Stimulated activated CD4-positive, alpha-beta T cell treated with anti-CD3 and anti-CD28 coated beads, Interleukin-4, amount 100 ng/mL, for 1 hour (primary cell): ENCODE measurements around the gene PSMC6.

Source experiments
- DNase-seq: peaks from one replicate; pipeline ENCODE4 v3.0.0-alpha.2; 2020

The PSMC6 gene

DNA sequence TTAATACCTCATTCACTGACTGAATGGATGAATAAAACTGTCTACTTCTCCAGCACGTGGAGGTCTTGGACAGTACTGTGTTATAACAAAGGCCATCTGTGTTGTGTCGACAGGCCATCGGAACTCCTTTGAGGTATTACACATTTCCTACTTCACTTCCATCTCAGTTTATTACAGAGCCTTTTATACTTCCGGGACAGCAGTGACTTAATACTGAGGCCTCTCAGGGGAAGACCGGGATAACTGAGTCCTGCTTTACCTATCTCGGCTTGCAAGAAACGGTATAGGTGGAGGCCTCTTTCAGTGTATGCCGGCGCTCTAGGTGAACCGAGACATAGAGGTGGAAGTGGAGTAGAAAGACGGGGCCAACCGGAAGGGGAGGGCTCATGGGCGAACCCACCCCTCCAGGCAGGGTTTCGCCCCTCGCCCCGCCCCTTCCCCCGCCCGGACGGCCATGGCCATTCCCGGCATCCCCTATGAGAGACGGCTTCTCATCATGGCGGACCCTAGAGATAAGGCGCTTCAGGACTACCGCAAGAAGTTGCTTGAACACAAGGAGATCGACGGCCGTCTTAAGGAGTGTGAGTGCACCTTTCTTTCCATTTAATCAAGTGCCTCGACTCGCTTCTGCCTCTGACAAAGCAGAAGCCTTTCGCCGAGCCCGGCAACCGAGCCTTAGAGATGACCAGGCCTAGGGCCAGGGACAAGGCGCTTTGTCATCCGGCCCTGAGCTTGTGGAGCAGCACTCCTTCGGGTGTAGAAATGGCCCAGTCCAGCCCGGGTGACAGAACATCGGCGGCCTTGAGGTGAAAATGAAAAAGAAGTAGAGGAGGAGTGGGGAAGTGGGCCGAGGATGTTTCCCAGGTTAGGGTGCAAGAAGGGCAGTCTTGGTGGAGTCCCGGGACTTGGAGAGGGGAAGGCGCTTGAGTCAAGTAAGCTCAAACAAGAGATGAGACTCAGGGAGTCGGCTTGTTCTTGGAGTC is at the start of gene PSMC6:
TSS of gene PSMC6 (plus strand) at position 477 of the 983 bp plus-strand sequence. CDS start at position 497, 20 bp downstream.
- peak; percentile 97 for DNase-seq

- DNase-seq = no peak
These were observed 46.7 kb upstream of the PSMC6 start for GRCh38 chr14:52660325-52660724.

DNA sequence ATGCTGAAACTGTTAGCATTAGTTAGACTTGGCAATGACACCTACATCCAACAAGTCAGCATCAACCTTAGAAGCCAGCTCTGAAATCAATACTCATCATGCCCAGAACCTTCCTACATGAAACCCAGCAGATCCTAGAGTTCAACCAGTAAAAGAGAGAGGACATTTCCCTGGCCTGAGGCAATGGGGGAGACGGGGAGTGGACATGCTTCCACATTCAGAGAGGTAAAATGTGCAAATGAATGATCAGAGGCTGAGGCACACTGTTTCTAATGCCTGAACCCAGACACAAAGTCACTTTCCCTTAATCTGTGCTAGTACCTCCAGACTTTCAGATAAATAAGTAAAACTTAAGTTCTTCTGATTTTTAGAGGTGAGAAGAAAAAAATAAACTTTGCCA is 46.2 kb upstream of the PSMC6 start:
- DNase-seq = no peak

DNA sequence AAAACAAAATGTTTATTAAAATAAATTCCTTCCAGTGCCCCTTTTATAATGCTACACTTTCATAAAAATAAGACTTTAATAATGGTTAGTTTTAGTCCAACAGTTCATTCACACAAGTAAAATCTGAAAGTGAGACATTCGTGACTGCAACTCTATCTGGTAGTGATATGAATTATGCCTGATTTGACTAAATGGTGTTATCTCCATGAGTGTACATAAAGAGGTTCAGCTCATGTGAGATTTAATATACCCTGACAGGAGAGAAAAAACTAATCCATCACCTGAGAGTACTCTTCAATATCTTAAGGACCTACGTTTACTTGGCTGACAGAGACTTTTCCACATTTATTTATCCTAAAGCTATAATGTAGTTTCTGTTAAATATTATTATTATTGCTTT is 45.7 kb upstream of the PSMC6 start:
- no peak for DNase-seq

DNA sequence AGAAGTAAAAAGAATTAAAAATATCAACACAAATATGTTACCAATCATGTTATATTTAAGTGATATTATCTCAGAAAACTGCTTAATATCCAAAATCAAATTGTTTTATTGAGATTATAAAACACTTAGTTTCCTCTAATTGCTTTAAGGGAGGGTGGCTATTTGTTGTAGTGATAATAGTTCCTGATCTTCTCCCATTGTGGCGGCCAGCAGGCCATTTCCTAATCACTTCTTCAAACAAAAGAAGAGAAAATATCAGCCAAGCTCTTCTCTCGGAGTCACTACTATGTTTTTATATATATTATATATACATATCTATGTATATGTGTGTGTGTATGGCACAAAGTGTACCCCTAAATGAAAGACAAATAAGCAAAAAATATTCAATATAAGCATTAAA is 43.1 kb upstream of the PSMC6 start:
- DNase-seq = no peak

DNA sequence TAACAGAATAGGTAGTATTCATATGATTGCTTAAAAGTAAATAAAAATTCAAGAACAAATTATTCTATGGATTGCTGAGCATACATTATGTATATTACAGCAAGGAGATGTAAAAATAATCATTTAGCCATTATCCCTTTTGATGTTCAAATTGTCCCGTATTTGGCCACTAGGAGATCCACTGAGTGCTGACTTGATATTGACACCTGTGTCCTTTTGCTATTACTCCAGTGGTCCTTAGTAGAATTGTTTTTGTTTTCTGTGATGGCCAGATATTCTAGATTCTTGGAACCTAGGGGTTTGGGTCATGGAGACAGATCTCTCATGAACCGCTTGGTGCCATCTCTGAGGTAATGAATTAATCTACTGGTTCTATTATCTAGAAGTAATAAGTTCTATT is 28.4 kb upstream of the PSMC6 start:
- no peak for DNase-seq

DNA sequence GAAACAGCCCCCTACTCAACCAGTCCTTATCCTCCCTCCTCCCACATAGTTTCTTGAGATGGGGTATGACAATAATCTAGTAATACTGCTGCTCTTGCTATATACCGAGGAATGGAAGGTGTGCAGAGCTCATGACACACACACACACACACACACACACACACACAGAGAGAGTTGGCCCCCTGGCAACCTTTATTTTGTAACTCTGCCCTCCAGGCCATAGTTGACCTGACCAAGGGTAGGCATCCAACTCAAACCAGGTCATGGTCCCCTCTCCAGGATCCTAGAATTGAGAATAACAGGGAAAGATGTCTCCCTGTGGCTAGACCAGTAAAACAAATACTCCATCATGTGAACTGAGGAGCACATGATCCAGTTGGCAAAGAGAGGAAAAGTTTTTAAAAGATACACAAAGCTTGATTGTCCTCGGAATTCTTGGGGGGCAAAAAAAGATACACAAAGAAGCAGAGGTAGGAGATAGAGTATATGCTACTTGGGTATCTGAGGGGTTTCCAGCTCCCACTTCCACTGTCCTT is 22.9 kb upstream of the PSMC6 start:
- no peak for DNase-seq

DNA sequence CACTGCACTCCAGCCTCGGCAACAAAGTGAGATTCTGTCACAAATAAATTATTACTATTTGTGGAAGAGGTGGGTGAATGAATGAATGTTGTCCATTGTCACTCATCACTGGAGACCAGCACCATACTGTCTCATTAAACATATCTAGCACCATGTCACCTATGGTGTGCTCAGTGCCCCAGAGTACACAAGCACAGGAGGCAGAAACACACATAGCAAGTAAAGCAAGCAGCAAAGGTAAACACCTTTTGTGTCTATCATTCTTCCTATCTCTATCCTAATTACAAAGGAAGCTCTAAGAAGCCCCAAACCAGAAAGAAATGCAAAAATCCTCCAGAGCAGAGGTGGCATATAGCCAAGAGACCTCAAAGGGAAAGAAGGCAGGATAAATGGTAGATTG is 20.8 kb upstream of the PSMC6 start:
- DNase-seq = no peak

- DNase-seq = no peak
These were observed 15.8 kb upstream of the PSMC6 start for GRCh38 chr14:52690983-52691760.

- DNase-seq = no peak
These were observed 14.6 kb upstream of the PSMC6 start for GRCh38 chr14:52692248-52692962.

DNA sequence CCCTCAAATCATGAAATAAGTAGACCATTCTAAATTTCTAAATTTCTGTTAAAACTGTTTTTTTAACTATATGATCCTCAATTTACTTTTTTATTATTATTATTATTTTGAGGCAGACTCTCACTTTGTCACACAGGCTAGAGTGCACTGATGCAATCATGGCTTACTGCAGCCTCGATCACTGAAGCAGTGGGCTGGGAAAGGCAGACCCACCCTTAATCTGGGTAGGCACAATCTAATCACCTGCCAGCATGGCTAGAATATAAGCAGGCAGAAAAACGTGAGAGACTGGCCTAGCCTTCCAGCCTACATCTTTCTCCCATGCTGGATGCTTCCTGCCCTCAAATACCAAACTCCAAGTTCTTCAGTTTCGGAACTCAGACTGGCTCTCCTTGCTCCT is 14.0 kb upstream of the PSMC6 start:
- DNase-seq = no peak

GRCh38 chr14:52693532-52693931 is 13.5 kb upstream of the PSMC6 start:
- DNase-seq = no peak

GRCh38 chr14:52694761-52695480 is 12.1 kb upstream of the PSMC6 start:
- DNase-seq = peak; percentile 48

DNA sequence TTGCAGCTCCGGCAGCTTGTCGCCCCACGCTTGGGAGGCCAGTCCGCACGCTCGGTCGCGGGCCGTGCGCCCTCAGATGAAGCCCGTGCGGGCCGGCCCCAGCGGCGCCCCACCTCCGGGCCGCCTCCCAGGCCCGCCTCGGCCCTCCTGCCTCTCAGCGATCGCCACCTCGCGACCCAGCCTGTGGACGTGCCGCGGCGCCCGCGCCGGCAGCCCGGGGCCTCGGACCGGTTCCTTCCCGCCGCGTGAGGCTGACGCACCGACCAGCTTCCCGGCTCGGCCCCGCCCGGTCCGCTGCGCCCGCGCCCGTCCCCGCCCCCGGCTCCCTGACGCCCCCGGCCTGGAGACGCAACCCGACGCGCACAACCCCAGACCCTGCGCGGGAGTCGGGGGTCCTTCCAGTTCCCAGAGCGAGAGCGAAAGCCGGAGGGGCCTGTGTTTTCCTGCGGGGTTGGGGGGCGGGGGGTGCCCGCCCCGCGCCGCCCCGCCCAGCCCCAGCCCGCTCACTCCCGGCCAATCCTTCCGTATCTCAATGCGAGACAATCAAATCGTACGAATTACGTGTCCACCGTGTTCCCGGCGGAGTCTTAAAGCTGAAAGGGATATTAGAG is 11.4 kb upstream of the PSMC6 start, which contains the start of gene ERO1A:
TSS of gene ERO1A (minus strand) at position 78 of the 611 bp plus-strand sequence. CDS start at position 1, 77 bp downstream.
- peak; percentile 68 for DNase-seq

GRCh38 chr14:52700701-52701172 is 6.3 kb upstream of the PSMC6 start:
- DNase-seq = no peak

DNA sequence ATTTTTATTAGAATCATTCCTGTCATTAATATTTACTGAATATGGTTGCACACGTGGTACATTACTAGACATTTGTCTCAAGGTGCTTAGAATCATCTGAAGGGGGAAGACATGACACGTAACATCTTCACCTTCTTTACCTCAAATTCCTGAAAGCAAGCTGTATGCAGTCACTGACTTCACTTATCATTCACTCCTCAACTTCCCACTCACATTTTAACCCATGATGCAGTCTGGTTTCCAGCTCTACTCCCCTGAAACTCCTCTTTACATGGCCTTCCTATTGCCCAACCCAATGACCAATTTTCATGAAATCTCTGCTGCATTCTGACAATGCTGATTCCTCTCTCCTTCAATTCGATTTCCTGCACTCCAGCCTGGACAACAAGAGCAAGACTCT is 5.8 kb upstream of the PSMC6 start:
- no peak for DNase-seq

- DNase-seq = no peak
These were observed 3.8 kb upstream of the PSMC6 start for GRCh38 chr14:52703225-52703624.

- no peak for DNase-seq
These were observed 3.3 kb upstream of the PSMC6 start for GRCh38 chr14:52703664-52704063.

- peak; percentile 30 for DNase-seq
These were observed 714 bp upstream of the PSMC6 start for GRCh38 chr14:52706286-52706685.

DNA sequence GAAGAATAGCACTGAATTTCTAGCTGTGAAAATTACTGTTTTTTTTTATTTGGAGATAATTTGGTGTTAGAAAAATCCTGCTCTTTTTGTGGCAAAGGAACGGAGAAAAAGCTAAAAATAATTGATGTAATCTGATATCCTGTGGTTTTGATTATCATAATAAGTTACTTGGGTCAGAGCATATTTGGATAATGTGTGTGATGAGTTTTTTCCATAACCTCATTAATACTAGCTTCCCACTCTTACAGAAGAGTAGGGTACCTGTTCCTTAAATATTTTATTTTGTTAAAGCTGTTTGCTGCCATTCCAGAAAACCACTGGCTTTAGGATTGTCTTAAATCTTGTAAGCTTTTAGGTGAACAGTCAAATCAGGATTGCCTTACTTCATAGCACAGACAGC is 4.7 kb downstream of the PSMC6 start:
- DNase-seq = no peak

DNA sequence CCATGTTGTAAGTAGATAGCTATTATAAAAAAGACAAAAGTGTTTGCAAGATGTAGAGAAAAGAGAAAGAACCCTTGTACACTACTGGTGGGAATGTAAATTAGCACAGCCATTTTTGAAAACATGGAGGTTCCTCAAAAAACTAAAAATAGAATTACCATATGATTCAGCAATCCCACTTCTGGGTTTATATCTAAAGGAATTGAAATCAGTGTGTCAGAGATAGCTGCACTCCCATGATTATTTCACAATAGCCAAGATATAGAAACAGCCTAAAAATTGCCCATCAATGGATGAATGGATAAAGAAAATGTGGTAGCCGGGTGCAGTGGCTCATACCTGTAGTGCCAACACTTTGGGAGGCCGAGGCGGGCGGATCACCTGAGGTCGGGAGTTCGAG is 9.2 kb downstream of the PSMC6 start:
- no peak for DNase-seq
